SJCRH30 (cell line): Measurements from ENCODE around the gene ZNF611. TPM values are rescaled to one million over a fixed set of nuclear protein-coding genes. Genes with fewer than 3 reads are reported as not detected.
"Not testable (repeated sequence)": the region's sequence is repeated elsewhere in the genome, so short reads cannot be mapped to it uniquely, and the experiment has no call there.

Experiments used
- DNase-seq, 2 experiments: peaks; one replicate each; pipeline ENCODE4 v3.0.0-alpha.2; 2015 to 2020
- H3K27ac ChIP-seq: fragments of 250-450 bp; sonication (Bioruptor Pico); 2 replicates; pipeline ENCODE4 v1.5.1; 2020; ENCODE audit warnings: mild to moderate bottlenecking, moderate library complexity
- H3K27me3 ChIP-seq: fragments of 250-450 bp; sonication (Bioruptor Pico); 2 replicates; pipeline ENCODE4 v1.5.1; 2020; ENCODE audit warnings: mild to moderate bottlenecking, moderate library complexity
- H3K36me3 ChIP-seq: fragments of 250-450 bp; sonication (Bioruptor Pico); 2 replicates; pipeline ENCODE4 v1.5.1; 2020; ENCODE audit warnings: mild to moderate bottlenecking, moderate library complexity
- H3K4me1 ChIP-seq: fragments of 250-450 bp; sonication (Bioruptor Pico); 2 replicates; pipeline ENCODE4 v1.5.1; 2020; ENCODE audit warnings: mild to moderate bottlenecking, moderate library complexity
- H3K4me3 ChIP-seq: fragments of 250-450 bp; sonication (Bioruptor Pico); 2 replicates; pipeline ENCODE4 v1.5.1; 2020; ENCODE audit warnings: mild to moderate bottlenecking, moderate library complexity
- H3K9me3 ChIP-seq: fragments of 250-450 bp; sonication (Bioruptor Pico); replicated peaks from 2 replicates; pipeline ENCODE4 v1.5.1; 2020; ENCODE audit warnings: mild to moderate bottlenecking, moderate library complexity
- total RNA-seq: library from RNA; depleted of rRNA; stranded (reverse); fragments of >200 nt; shearing (Covaris generic); gene quantifications from 2 replicates; pipeline ENCODE4 v1.2.3, GENCODE V29; 2014

ZNF611 gene
- total RNA-seq, 1 experiment from 2014 or later = 12.3 TPM

DNA sequence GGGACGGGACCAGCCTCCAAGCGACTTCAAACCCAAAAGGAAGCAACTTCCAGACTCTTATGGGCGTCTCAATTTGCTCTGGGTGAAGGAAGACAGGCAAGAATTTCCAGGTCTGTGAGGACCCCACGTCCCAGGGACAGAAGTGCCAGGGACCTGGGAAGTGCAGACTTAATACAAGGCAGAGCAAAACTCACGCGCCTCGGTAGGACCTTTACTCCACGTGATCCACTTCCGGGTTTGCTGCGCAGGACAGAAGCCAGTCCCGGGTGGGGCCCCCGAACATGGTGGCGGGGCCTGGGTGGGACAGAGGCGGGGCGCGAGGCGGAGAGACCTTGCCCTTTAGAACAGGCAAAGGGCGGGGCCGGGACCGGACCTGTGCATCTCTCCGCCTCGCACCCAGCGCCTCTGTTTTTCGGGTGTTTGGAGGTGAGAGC lies 9.3 kb downstream of the ZNF611 start:
- no peak for DNase-seq
- Histone ChIP-seq H3K36me3 (peaks cover 25% of the 10 kb centered on the region), H3K27me3 (no peaks in the 10 kb centered on the region), H3K4me3 (no peak overlapping the region), H3K27ac (no peak overlapping the region), H3K9me3 (no peaks in the 10 kb centered on the region), H3K4me1 (no peaks in the 10 kb centered on the region)

- no peaks in the 10 kb centered on the region for H3K9me3 ChIP-seq
- DNase-seq = no peak
- no peaks in the 10 kb centered on the region for H3K27me3 ChIP-seq
- H3K27ac ChIP-seq = no peak overlapping the region
- H3K4me1 ChIP-seq = no peaks in the 10 kb centered on the region
- H3K36me3 ChIP-seq = peaks cover 25% of the 10 kb centered on the region
- H3K4me3 ChIP-seq = no peak overlapping the region
These were observed 9.9 kb downstream of the ZNF611 start for GRCh38 chr19:52724701-52725514.

GRCh38 chr19:52723907-52724598 lies 10.8 kb downstream of the ZNF611 start:
- not testable (repeated sequence) for DNase-seq, H3K9me3 ChIP-seq, H3K27ac ChIP-seq, H3K27me3 ChIP-seq, H3K4me1 ChIP-seq, H3K4me3 ChIP-seq
- H3K36me3 ChIP-seq = peaks cover 25% of the 10 kb centered on the region

DNA sequence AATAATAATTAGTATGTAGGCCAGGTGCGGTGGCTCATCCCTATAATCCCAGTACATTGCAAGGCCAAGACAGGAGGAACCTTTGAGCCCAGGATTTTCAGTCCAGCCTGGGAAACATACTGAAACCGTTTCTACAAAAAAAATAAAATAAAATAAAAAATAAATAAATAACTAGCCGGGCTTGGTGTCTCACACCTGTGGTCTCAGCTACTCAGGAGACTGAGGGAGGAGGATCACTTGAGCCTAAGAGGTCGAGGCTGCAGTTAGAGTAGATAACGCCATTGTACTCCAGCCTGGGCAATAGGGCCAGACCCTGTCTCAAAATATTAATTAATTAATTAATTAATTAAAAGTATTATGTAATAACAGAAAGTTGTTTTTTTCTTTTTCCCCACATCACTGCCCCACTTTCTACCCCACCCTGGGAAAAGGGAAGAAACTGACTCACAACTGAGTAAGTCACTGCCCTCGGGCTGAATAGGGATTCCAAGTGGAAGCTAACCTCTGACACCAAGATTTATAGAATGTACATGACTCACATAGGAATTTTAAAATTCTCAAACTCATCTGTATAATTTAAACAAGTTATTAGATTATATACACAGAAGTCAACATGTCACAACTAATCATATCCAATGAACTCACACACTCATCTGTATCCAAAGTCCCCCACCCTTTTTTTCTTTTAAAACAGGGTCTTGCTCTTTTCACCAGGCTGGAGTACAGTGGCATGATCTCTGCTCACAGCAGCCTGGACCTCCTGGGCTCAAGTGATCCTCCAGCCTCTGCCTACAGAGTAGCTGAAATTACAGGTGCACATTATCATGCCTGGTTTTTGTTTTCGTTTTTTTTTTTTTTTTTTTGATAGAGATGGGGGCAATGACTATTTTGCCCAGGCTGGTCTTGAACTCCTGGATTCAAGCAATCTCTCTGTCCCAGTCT lies 12.5 kb downstream of the ZNF611 start:
- Histone ChIP-seq H3K27me3 (no peaks in the 10 kb centered on the region), H3K4me3 (no peak overlapping the region), H3K9me3 (no peaks in the 10 kb centered on the region), H3K36me3 (peaks cover 14% of the 10 kb centered on the region), H3K4me1 (no peaks in the 10 kb centered on the region), H3K27ac (no peak overlapping the region)
- DNase-seq = no peak

DNA sequence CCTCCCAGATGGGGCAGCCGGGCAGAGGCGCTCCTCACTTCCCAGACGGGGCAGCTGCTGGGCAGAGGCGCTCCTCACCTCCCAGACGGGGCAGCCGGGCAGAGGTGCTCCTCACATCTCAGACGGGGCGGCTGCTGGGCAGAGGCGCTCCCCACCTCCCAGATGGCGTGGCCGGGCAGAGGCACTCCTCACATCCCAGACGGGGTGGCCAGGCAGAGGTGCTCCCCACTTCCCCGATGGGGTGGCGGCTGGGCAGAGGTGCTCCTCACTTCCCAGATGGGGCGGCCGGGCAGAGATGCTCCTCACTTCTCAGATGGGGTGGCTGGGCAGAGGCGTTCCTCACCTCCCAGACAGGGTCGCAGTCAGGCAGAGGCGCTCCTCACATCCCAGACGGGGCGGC lies 14.3 kb downstream of the ZNF611 start:
- H3K27ac ChIP-seq, DNase-seq, H3K27me3 ChIP-seq, H3K4me3 ChIP-seq, H3K4me1 ChIP-seq, H3K9me3 ChIP-seq, H3K36me3 ChIP-seq: not testable (repeated sequence)

DNA sequence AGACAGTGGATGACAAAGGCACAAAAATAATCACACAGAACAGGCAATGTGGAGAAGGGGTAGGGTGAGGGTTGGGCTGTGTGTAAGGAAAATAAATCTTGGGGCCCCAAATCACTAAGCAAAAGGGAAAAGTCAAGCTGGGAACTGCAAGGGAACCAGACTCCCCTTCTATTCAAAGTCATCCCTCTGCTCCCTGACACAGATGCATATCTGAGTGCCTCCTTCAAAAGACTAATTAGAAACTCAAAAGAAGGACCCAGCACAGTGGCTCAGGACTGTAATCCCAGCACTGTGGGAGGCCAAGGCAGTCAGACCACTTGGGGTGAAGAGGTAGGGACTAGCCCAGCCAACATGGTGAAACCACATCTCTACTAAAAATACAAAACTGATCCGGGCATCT lies 18.3 kb downstream of the ZNF611 start:
- Histone ChIP-seq H3K9me3 (no peaks in the 10 kb centered on the region), H3K4me1 (no peaks in the 10 kb centered on the region), H3K4me3 (no peak overlapping the region), H3K27ac (no peak overlapping the region), H3K27me3 (no peaks in the 10 kb centered on the region), H3K36me3 (peaks cover 8% of the 10 kb centered on the region; the same call in 1 of the 2 replicates)
- no peak for DNase-seq

DNA sequence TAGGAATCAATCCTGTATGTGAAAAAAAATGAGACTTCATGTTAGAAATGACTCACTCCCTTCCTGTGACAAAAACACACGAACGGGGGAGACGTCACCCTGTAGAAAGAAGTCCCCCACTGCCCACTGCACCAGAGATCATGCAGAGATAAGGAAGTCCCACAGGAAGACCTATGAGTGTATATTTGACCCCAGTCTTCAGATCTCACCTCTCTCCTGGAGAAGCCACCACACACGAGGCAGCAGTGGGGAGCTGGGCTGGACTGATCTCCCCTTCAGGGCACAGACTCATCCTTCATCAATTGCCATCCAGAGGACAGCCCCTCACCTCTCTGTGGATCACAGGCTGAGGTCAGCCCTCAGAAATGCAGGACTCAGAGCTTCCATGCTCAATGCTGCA lies 18.9 kb downstream of the ZNF611 start:
- H3K9me3 ChIP-seq, H3K27me3 ChIP-seq, H3K4me3 ChIP-seq, H3K36me3 ChIP-seq, DNase-seq, H3K27ac ChIP-seq, H3K4me1 ChIP-seq: not testable (repeated sequence)

DNA sequence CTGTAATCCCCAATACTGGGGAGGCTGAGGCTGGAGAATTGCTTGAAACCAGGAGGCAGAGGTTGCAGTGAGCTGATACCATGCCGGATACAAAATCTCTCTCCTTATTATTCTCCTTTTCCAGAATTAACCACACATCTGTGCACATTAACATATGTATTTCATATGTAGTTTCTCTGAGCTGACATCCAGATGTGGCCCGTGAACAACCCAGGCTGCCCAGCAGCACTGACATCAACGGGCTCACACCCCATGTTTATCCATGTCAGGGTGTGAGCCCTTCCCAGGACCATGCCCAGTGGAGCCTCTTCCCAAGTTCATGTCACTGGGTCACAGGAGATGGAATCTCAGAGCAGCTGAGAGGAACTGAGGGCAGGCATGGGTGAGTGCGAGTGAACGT lies 19.5 kb downstream of the ZNF611 start:
- DNase-seq, H3K27ac ChIP-seq, H3K9me3 ChIP-seq, H3K4me1 ChIP-seq, H3K36me3 ChIP-seq, H3K27me3 ChIP-seq, H3K4me3 ChIP-seq: not testable (repeated sequence)

DNA sequence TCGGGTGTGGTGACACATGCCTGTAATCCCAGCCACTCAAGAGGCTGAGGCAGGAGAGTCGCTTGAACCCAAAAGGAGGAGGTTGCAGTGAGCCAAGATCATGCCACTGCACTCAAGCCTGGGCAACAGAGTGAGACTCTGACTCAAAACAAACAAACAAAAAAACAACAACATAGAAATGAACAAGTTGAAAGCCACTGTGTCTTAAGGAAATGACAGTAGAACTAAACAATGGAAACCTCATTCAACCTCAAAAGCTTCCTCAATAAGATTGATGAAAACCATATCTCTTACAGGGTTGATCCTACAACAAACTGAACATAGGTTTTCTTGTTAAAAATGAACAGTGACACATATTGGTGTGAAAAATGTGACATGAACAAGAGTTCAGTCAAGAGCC lies 21.8 kb downstream of the ZNF611 start:
- H3K27ac ChIP-seq, H3K4me3 ChIP-seq, H3K36me3 ChIP-seq, DNase-seq, H3K27me3 ChIP-seq, H3K9me3 ChIP-seq, H3K4me1 ChIP-seq: not testable (repeated sequence)

DNA sequence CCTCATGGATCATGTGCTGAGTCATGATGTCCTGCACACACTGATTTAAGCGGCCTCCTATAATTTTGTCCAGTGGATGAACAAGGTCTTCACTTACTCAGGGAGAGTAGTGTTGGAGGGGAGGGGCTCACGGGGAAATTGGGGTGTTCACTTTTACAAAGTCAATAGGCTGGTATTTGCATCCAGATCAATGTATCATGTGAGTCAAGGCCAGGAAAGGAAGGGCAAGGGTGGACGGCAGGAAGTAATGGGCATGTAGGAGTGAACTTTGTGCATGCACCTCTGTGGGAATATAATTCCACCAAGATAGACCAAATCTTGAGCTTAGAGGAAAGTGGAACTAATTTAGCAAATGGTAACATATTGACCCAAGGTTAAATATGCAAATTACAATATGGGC lies 23.2 kb downstream of the ZNF611 start:
- peaks cover 10% of the 10 kb centered on the region; the same call in 1 of the 2 replicates for H3K36me3 ChIP-seq
- H3K27ac ChIP-seq, H3K27me3 ChIP-seq, H3K4me3 ChIP-seq, H3K4me1 ChIP-seq, DNase-seq, H3K9me3 ChIP-seq: not testable (repeated sequence)

DNA sequence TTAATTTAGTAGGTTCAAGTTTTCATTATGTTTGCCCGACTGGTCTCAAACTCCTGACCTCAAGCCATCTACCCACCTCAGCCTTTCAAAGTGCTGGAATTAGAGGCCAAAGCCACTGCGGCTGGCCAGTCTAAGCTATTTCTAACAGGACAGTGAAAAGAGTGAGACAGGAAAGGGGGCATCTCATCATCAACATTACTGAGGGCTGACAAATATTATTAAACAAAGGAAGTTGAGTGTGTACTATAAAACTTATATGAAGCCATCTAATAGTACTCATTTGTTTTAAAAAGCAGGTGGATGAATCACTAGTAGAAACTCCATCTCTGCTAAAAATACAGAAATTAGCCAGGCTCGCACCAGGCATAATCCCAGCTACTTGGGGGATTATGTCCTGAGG lies 24.3 kb downstream of the ZNF611 start:
- H3K36me3 ChIP-seq = peaks cover 20% of the 10 kb centered on the region
- H3K27ac ChIP-seq = no peak overlapping the region
- DNase-seq = no peak
- no peaks in the 10 kb centered on the region for H3K27me3 ChIP-seq
- no peaks in the 10 kb centered on the region for H3K4me1 ChIP-seq
- no peak overlapping the region for H3K4me3 ChIP-seq
- peaks cover 3% of the 10 kb centered on the region for H3K9me3 ChIP-seq

- H3K36me3 ChIP-seq = peaks cover 24% of the 10 kb centered on the region
- not testable (repeated sequence) for H3K27me3 ChIP-seq, H3K4me3 ChIP-seq, H3K4me1 ChIP-seq, DNase-seq, H3K27ac ChIP-seq
- peaks cover 10% of the 10 kb centered on the region for H3K9me3 ChIP-seq
These were observed 29.2 kb downstream of the ZNF611 start for GRCh38 chr19:52705615-52706014.

GRCh38 chr19:52703917-52704316 lies 30.9 kb downstream of the ZNF611 start:
- Histone ChIP-seq H3K27ac (no peak overlapping the region), H3K27me3 (no peaks in the 10 kb centered on the region), H3K4me1 (no peaks in the 10 kb centered on the region), H3K36me3 (peaks cover 24% of the 10 kb centered on the region), H3K4me3 (no peak overlapping the region), H3K9me3 (peaks cover 10% of the 10 kb centered on the region)
- DNase-seq = no peak

DNA sequence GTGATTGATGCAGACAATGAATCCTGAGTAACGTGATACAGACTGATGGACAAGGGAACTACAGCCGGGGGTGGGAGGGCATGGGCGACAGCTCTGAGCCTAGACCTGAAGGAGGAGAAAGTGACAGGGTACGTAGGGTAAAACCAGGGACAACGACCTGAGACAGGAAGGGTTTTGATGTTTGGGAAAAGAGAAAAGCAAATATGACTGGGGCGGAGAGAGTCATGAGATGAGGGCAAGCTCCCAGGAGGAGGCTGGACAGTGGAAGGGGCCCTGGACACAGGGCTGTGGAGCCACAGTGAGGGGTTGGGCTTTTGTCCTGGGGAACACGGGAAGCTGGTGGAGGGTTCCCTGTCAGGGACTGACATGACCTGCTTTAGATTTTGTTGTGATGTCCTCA lies 34.2 kb downstream of the ZNF611 start:
- Histone ChIP-seq H3K4me3 (no peak overlapping the region), H3K27ac (no peak overlapping the region), H3K36me3 (peaks cover 10% of the 10 kb centered on the region), H3K27me3 (no peaks in the 10 kb centered on the region), H3K9me3 (peaks cover 8% of the 10 kb centered on the region), H3K4me1 (no peaks in the 10 kb centered on the region)
- DNase-seq = no peak

DNA sequence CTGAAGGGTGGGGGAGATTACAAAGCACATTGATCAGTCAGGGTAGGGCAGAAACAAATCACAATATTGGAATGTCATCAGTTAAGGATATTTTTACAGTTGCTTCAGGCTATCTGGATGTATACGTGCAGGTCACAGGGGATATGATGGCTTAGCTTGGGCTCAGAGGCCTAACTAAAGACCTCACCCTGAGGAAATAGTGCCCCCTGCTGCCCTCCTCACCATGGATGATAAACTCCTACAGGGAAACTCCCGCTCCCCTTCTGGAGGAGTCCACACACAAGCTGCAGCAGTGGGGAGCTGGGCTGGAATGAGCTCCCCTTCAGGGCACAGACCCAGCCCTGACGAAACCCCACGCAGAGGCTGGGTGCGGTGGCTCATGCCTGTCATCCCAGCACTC lies 35.3 kb downstream of the ZNF611 start:
- not testable (repeated sequence) for H3K9me3 ChIP-seq, H3K4me1 ChIP-seq, H3K4me3 ChIP-seq, H3K27ac ChIP-seq, H3K36me3 ChIP-seq, H3K27me3 ChIP-seq
- DNase-seq = peak in 1 of 2 experiments; percentile 8
